RCC 7860 (cell line): ENCODE measurements around the gene ABCA5.

Experiments
- DNase-seq: peaks from one replicate; pipeline ENCODE4 v3.0.0-alpha.2; 2015; ENCODE audit warnings: low spot score
- FAIRE-seq: peaks from 2 replicates; lab custom pipeline; 2012; peaks lifted over from hg19 to GRCh38; lab: Jason Lieb, UNC

Gene ABCA5, protein sequence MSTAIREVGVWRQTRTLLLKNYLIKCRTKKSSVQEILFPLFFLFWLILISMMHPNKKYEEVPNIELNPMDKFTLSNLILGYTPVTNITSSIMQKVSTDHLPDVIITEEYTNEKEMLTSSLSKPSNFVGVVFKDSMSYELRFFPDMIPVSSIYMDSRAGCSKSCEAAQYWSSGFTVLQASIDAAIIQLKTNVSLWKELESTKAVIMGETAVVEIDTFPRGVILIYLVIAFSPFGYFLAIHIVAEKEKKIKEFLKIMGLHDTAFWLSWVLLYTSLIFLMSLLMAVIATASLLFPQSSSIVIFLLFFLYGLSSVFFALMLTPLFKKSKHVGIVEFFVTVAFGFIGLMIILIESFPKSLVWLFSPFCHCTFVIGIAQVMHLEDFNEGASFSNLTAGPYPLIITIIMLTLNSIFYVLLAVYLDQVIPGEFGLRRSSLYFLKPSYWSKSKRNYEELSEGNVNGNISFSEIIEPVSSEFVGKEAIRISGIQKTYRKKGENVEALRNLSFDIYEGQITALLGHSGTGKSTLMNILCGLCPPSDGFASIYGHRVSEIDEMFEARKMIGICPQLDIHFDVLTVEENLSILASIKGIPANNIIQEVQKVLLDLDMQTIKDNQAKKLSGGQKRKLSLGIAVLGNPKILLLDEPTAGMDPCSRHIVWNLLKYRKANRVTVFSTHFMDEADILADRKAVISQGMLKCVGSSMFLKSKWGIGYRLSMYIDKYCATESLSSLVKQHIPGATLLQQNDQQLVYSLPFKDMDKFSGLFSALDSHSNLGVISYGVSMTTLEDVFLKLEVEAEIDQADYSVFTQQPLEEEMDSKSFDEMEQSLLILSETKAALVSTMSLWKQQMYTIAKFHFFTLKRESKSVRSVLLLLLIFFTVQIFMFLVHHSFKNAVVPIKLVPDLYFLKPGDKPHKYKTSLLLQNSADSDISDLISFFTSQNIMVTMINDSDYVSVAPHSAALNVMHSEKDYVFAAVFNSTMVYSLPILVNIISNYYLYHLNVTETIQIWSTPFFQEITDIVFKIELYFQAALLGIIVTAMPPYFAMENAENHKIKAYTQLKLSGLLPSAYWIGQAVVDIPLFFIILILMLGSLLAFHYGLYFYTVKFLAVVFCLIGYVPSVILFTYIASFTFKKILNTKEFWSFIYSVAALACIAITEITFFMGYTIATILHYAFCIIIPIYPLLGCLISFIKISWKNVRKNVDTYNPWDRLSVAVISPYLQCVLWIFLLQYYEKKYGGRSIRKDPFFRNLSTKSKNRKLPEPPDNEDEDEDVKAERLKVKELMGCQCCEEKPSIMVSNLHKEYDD (N-terminal part only)

DNA sequence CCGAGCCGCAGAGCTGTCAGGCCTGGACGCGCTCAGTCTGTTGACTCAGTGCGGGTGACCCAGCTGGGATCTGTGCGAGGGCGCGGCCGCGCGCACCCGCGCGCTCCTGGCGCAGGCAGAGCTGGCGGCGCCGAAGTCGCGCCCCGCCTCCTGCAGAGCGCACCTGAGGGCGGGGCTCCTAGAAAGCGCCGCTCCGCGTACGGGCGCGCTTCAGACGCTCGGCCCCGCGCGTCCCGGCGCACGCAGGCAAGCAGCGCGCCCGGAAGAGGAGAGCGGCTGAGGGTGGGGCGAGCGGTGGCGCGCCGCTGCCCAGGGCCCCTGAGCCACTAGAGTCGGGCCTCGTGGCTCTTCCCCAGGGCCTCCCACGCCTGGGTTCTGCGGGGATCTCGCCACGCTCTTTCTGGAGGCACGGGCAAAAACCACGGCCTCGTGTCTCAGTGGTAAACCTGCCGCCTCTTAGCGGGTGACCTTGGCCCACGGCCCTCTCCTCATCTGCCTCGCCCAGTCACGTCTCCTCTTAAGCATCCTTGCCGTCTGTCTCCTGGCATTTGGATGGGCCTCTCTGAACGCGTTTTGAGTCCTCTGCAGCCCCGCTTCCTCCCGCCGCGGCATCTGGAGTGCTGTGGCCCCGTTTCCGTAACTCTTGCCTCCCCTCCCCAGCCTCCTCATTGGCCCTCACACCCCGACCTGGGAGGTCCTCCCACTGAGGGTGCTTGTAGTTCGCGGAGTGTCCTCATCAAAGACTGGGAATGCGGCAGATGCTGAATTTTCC lies at the start of gene ABCA5:
Gene ABCA5 (minus strand): TSS at position 74 of the 772 bp plus-strand sequence. CDS start 12,718 bp downstream, outside the sequence.
- FAIRE-seq (no peak), DNase-seq (peak; percentile 83)

- no peak for DNase-seq
- no peak for FAIRE-seq
Observed at GRCh38 chr17:69375229-69375628, 48.3 kb upstream of the ABCA5 start.

- no peak for DNase-seq
- no peak for FAIRE-seq
Observed at GRCh38 chr17:69373069-69373468, 46.1 kb upstream of the ABCA5 start.

GRCh38 chr17:69367298-69367697 lies 40.4 kb upstream of the ABCA5 start:
- DNase-seq (no peak), FAIRE-seq (no peak)

GRCh38 chr17:69363488-69364210 lies 36.7 kb upstream of the ABCA5 start:
- FAIRE-seq (peak; percentile 58), DNase-seq (no peak)

GRCh38 chr17:69361156-69361555 lies 34.2 kb upstream of the ABCA5 start:
- DNase-seq: no peak
- FAIRE-seq: no peak

DNA sequence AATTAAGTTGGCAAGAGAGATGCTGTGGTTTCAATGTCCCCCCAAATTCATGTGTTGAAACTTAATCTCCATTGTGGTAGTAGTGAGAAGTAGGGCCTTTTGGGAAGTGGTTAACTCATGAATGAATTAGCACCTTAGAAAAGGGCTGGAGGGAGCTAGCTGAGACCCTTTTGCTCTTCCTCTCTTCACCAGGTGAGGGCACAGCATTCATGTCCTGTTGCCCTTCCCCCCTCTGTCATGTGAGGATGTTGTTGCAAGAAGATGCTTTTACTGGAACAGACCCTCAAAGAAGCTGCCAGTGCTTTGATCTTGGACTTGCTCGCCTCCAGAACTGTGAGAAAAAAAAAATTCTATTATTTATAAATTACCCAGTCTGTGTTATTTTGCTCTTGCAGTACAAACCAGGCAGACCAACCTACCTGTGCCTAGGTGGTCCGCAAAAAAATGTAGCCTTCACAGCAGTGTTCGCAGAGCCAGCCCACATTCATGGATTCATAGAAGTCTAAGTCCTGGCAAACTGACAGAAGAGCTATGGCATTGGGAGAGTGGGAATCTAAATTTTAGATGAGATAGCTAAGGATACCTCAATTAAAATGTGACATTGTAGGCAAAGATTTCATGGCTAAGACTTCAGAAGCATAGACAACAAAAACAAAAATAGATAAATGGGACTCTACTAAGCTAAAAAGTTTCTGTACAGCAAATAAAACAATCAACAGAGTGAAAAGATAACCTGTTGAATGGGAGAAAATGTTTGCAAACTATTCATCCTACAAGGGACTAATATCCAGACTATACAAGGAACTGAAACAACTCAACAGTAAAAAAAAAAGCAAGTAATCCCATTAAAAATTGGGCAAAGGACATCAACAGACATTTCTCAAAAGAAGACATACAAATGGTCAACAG lies 32.0 kb upstream of the ABCA5 start:
- DNase-seq (no peak), FAIRE-seq (no peak)

DNA sequence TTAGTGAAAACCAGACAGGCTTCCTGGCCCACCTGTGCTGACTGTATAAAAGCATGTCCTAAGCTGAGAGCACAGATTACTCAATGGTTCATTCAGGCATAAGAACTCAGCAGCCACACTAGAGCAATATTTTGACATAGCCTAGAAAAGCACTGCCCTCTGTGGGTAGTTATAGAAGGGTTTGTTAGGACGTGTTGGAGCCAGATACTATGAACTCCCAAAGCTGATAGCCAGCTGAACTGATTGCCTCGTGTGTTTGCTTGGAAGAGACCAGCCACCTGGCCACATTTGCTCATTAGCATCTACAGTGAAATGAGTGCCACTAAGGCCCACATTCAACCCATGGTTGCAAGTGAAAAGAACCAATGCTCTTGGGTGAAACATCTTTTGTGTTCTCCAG lies 30.8 kb upstream of the ABCA5 start:
- no peak for FAIRE-seq

GRCh38 chr17:69356625-69357024 lies 29.7 kb upstream of the ABCA5 start:
- no peak for DNase-seq
- no peak for FAIRE-seq

More for the DNA sequence above, 30.8 kb upstream of the ABCA5 start:
- no peak for DNase-seq

DNA sequence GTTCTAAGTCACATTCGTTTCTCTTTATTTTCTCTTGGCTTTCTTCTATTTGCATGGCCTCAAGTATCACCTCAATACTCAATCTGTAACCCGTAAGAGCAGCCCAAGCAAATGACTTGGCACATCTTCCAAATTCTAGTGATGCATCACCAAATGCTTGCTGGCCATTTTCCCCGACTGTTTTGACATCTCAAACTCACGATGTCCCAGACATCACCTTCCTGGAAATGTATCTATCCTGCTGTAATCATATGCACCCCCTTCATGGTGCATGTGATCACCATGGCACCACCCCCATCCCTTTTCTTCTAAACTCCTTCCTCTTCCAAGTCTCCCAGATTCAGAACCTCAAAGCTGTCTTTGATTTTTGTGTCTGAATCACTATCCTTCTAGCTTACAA lies 24.0 kb upstream of the ABCA5 start:
- FAIRE-seq (no peak), DNase-seq (no peak)

DNA sequence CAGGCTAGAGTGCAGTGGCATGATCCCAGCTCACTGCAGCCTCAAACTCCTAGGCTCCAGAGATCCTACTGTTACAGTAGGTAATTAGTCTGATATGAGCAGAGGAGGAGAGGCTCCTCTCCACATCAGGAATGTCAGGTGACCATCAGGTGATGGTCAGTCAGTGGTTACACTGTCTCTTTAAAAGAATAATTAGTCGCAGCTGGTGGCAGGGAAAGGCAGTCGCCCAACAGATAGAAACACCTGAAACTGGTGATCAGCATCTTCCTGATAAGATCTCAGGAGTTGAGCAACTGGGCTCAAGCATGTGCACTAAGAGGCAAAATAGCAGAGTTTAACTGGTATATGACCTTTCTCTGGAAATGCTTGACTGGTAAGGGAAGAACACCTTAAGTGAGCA lies 21.5 kb upstream of the ABCA5 start:
- no peak for DNase-seq
- no peak for FAIRE-seq

GRCh38 chr17:69346766-69347165 lies 19.8 kb upstream of the ABCA5 start:
- DNase-seq (no peak), FAIRE-seq (no peak)

- no peak for DNase-seq
- FAIRE-seq: no peak
Observed at GRCh38 chr17:69344939-69345338, 18.0 kb upstream of the ABCA5 start.

- DNase-seq (no peak), FAIRE-seq (no peak)
Observed at GRCh38 chr17:69342896-69343644, 16.1 kb upstream of the ABCA5 start.

DNA sequence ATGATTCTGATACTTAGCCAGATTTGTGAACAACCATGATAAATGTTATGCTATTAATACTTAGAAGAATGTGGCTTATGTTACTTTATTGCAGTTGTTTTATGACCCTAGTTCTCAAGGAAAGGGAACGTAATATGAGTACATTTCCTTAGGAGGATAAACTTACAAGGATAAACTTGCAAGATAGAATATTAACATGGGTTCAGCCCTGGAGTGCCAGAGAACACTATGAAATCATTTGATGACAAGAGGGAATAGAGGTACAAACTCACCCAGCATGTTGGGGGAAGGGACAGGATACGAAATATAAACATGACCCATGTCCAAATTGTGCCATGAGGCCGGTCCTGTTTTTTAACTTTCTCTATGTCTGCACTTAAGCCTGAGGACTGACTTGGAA lies 13.0 kb upstream of the ABCA5 start:
- DNase-seq: no peak
- no peak for FAIRE-seq

GRCh38 chr17:69336996-69337395 lies 10.1 kb upstream of the ABCA5 start:
- no peak for DNase-seq
- peak; percentile 8 for FAIRE-seq

DNA sequence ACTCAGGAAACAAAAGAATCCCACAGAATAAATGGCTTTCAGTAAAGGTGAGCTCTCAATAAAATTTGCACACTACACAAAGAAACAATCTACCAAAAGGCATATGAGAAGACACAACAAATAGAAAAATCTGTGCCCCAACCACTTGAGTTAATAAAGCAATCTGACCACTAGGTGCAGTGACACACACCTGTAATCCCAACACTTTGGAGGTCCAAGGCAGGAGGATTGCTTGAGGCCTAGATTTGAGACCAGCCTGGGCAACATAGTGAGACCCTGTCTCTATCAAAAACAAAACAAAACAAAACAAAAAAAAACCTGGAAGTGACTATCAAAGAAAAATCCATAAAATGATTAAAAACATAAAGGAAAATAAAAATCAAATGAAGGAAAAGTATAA lies 9.6 kb upstream of the ABCA5 start:
- DNase-seq: no peak
- no peak for FAIRE-seq

- DNase-seq (no peak), FAIRE-seq (peak; percentile 36)
Observed at GRCh38 chr17:69335058-69335457, 8.1 kb upstream of the ABCA5 start.
